AG09309 (cell line): ENCODE results near the gene PPP6R2.
"Not testable (repeated sequence)": the region's sequence is repeated elsewhere in the genome, so short reads cannot be mapped to it uniquely, and the experiment has no call there.

Source experiments
- DNase-seq: peaks from one replicate; pipeline ENCODE4 v3.0.0-alpha.2; 2010; ENCODE audit warnings: low read depth
- H3K4me3 ChIP-seq: 2 replicates; pipeline ENCODE4 v1.5.1; 2011; ENCODE audit warnings: mild to moderate bottlenecking, low read depth, low read length, moderate library complexity; ENCODE audit not compliant: control insufficient read depth
- TF ChIP-seq, protein P1 (sequence below): IDR thresholded peaks from 2 replicates; pipeline ENCODE4 v1.5.1; 2011; ENCODE audit warnings: mild to moderate bottlenecking, low read depth, low read length, inconsistent platforms; ENCODE audit not compliant: insufficient read depth, control insufficient read depth; ENCODE audit errors: missing control alignments

Gene PPP6R2

DNA sequence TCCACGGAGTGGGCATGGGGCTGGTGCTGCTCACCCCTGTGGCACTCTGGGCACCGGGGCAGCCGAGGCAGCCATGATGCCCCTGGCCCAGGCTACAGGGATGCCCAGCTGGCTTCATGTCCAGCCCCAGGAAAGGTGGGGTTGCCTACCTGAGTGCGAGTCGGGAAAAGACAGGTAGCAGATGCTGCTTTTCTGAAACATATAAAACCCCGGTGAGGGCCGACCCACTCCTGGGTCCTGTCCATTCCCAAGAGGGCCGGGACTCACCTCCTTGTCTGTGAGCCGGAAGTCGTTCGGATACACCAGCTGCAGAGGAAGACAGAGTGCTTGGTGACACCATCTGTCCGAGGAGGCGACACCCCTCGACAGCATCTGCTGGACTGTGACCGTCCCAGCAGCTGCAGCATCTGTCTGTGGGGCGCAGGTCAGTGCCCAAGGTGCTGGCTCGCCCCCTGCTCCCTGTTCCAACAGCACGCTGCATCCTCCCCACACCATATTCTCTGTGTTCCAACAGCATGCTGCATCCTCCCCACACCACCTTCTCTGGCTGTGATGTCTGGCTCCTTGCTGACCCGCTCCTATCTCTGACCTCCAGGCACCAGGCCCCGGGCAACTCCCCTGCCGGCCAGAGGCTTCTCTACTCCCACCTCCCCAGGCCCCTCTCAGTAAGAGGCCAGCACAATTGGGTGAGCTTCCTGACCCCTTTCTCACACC, 24.3 kb upstream of the PPP6R2 start:
- TF ChIP-seq, protein P1, sequence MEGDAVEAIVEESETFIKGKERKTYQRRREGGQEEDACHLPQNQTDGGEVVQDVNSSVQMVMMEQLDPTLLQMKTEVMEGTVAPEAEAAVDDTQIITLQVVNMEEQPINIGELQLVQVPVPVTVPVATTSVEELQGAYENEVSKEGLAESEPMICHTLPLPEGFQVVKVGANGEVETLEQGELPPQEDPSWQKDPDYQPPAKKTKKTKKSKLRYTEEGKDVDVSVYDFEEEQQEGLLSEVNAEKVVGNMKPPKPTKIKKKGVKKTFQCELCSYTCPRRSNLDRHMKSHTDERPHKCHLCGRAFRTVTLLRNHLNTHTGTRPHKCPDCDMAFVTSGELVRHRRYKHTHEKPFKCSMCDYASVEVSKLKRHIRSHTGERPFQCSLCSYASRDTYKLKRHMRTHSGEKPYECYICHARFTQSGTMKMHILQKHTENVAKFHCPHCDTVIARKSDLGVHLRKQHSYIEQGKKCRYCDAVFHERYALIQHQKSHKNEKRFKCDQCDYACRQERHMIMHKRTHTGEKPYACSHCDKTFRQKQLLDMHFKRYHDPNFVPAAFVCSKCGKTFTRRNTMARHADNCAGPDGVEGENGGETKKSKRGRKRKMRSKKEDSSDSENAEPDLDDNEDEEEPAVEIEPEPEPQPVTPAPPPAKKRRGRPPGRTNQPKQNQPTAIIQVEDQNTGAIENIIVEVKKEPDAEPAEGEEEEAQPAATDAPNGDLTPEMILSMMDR, result no peak
- no peak overlapping the region for H3K4me3 ChIP-seq
- no peak for DNase-seq

DNA sequence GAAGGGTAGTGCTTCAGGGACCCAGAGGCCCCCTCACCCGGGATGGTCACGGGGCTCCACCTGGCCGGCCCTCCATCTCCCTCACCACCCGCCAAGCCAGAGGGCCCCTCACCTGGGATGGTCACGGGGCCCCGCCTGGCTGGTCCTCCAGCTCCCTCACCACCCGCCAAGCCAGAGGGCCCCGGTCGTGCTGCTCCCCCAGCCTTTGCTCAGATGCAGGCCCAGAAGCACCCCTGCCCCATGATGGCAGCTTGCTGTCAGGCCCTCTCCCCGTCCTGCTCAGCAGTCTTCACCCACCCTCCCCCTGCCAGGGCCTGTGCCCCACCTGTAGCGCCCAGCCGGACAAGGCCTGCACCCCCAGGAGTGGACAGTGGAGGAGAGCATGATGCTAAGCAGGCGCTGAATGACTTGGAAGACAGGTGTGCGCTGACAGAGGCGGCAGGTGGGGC, 23.6 kb upstream of the PPP6R2 start:
- no peak overlapping the region for H3K4me3 ChIP-seq
- DNase-seq, result no peak
- TF ChIP-seq, protein P1, result no peak

DNA sequence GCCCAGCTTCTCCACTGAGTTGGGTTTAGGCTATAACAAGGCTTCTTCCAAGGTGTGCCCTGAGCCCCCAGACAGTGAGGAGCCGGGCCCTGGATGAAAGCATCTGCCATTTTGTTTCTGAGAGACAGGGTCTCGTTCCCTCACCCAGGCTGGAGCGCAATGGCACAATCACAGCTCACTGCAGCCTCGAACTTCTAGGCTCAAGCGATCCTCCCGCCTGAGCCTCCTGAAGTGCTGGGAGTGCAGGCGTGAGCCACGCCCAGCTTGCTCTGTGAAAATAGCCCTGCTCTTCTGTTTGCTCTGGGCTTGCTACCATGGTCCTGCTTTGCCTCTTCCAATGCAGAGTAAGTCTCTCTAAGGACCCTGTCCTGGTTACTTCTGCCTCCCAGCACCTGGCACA, 23.0 kb upstream of the PPP6R2 start:
- TF ChIP-seq, protein P1, result no peak
- H3K4me3 ChIP-seq, result no peak overlapping the region
- no peak for DNase-seq

DNA sequence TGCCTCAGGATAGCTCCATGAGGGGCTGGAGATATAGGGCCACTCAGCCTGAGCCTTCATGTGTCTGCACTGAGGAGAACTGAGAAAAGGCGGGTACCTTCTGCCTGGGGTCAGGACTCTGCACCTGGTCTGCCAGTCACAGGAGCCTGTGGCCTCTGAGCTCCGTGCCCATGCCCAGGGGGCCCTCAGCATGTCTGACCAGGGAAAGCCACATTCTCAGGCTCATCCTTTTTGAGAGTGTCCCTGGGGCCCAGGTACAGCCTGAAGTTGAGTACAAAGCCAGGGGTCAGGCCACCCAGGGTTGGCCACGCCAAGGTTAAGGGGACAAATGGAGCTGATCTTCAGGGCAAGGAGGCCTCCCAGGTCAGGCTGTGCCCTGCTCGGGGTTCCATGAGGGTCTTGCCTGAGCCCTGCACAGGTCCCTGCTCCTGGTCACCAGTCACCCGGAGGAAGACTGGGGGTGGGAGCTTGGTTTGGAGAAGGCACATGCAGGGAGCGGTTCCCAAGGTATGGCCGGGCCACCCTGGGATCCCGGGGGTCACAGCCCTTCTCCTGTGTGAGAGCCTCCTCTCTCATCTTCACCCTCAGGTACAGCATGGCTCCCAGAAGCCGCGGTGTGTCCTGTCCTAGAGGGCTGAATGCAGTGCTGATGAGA, 22.3 kb upstream of the PPP6R2 start:
- TF ChIP-seq, protein P1, result no peak
- no peak overlapping the region for H3K4me3 ChIP-seq
- DNase-seq, result no peak

DNA sequence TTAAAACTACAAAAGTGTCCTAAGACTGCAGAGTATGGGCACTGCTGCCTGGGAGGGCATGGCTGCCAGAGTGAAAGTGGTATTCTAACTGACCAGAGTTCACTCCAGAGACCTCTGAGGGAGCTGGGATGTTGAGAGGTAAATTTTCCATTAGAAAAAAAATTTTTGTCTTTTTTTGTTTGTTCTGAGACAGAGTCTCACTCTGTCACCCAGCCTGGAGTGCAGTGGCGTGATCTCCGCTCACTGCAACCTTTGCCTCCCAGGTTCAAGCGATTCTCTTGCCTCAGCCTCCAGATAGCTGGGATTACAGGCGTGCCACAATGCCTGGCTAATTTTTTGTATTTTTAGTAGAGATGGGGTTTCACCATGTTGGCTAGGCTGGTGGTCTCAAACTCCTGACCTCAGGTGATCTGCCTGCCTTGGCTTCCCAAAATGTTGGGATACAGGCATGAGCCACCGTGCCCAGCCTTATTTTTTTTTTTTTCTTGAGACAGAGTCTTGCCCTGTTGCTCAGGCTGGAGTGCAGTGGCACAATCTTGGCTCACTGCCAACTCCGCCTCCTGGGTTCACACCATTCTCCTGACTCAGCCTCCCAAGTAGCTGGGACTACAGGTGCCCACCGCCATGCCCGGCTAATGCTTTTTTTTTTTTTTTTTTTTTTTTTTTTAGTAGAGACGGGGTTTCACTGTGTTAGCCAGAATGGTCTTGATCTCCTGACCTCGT, 20.6 kb upstream of the PPP6R2 start:
- H3K4me3 ChIP-seq, DNase-seq: not testable (repeated sequence)

DNA sequence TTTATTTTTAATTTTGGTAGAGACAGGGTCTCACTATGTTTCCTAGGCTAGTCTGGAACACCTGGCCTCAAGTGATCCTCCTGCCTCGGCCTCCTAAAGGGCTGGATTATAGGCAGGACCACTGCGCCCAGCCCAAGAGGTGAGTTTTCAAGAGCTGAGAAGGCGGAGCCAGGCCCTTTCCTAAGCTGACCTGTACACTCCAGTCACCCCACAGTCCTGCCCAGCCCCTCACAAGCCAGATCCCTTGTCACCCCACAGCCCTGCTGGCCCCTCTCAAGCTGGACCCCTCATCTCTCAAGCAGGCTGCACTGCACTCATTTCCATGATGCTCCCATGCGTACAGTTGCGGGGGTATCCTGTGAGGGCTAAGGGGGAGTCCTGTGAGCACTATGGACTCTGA, 19.2 kb upstream of the PPP6R2 start:
- no peak for DNase-seq
- TF ChIP-seq, protein P1, result no peak
- H3K4me3 ChIP-seq, result no peak overlapping the region
